Natural killer cell (primary cell): ENCODE results near the gene ABCB9. TPM values are rescaled to one million over a fixed set of nuclear protein-coding genes. Genes with fewer than 3 reads are reported as not detected.

Experiments
- ATAC-seq, 3 donors: fragments of 150-1000 bp in 2 of 3; fragments of 200-7000 bp in 1 of 3; cut with Tn5 transposase; 1 replicate in 1 of 3; 2 replicates in 2 of 3; pipeline ENCODE4 v1.10.0; 2021; ENCODE audit warnings: mild to moderate bottlenecking in 2 of 3, moderate library complexity in 2 of 3
- DNase-seq, 2 donors: peaks; one replicate each; pipeline versions ENCODE4 v3.0.0 to v3.0.0-alpha.2; 2013 to 2021; ENCODE audit warnings: mixed read lengths in 1 of 2
- H3K27ac ChIP-seq: one replicate; pipeline ENCODE4 v1.5.1; 2013; ENCODE audit warnings: mild to moderate bottlenecking, low read length
- H3K27me3 ChIP-seq: one replicate; pipeline ENCODE4 v1.6.1; 2013; ENCODE audit warnings: low read length; ENCODE audit not compliant: control insufficient read depth, insufficient read depth
- H3K36me3 ChIP-seq: one replicate; pipeline ENCODE4 v1.6.1; 2013; ENCODE audit warnings: low read length; ENCODE audit not compliant: control insufficient read depth, insufficient read depth
- H3K4me1 ChIP-seq: one replicate; pipeline ENCODE4 v1.6.1; 2013; ENCODE audit warnings: low read length; ENCODE audit not compliant: control insufficient read depth, insufficient read depth
- H3K4me3 ChIP-seq: one replicate; pipeline ENCODE4 v1.5.1; 2013; ENCODE audit warnings: low read length
- H3K9me3 ChIP-seq: one replicate; pipeline ENCODE4 v1.6.1; 2013; ENCODE audit warnings: low read length; ENCODE audit not compliant: control insufficient read depth, insufficient read depth
- H3K27ac Mint-ChIP-seq, 2 donors: one replicate each; pipeline ENCODE4 v1.8.0; 2022; ENCODE audit warnings: mild to moderate bottlenecking in 2 of 2, mixed read lengths in 2 of 2, moderate library complexity in 1 of 2
- H3K27me3 Mint-ChIP-seq, 2 donors: one replicate each; pipeline ENCODE4 v1.8.0; 2022; ENCODE audit warnings: low read depth in 2 of 2, mixed read lengths in 2 of 2
- H3K36me3 Mint-ChIP-seq: one replicate; pipeline ENCODE4 v1.8.0; 2022; ENCODE audit warnings: mixed read lengths
- H3K4me1 Mint-ChIP-seq, 2 donors: one replicate each; pipeline ENCODE4 v1.8.0; 2022; ENCODE audit warnings: mixed read lengths in 2 of 2
- H3K4me3 Mint-ChIP-seq: one replicate; pipeline ENCODE4 v1.8.0; 2022; ENCODE audit warnings: mild to moderate bottlenecking, moderate library complexity, mixed read lengths
- H3K9me3 Mint-ChIP-seq, 2 donors: one replicate each; pipeline ENCODE4 v1.8.0; 2022; ENCODE audit warnings: mixed read lengths in 2 of 2
- WGBS: methylation state at CpG from one replicate; pipeline ENCODE4 v1.1.7; 2013; ENCODE audit warnings: missing lambda C conversion rate; ENCODE audit not compliant: insufficient coverage; 5-methylcytosine and 5-hydroxymethylcytosine counted together
- intact Hi-C: fragments of 100-400 bp; cut with micrococcal nuclease; formaldehyde crosslinking; loops from one replicate; pipeline ENCODE4 v1.14.2; 2022
- total RNA-seq, 4 donors: library from RNA; stranded (reverse); fragments of 120-200 nt in 1 of 4; gene quantifications; one replicate each; pipeline versions ENCODE4 v1.2.3 to v1.2.4, GENCODE V29; 2013 to 2022
- TF ChIP-seq, protein P1 (sequence below): fragments of 200-600 bp; IDR thresholded peaks from one replicate; pipeline ENCODE4 v1.8.0; 2022; ENCODE audit warnings: antibody characterized with exemption

The ABCB9 gene
- total RNA-seq, 3 donors from 2014 or later (not counting 1 experiment from before 2014, with no cell fraction given), result 2.4 to 4.0 (median 3.3) TPM

DNA sequence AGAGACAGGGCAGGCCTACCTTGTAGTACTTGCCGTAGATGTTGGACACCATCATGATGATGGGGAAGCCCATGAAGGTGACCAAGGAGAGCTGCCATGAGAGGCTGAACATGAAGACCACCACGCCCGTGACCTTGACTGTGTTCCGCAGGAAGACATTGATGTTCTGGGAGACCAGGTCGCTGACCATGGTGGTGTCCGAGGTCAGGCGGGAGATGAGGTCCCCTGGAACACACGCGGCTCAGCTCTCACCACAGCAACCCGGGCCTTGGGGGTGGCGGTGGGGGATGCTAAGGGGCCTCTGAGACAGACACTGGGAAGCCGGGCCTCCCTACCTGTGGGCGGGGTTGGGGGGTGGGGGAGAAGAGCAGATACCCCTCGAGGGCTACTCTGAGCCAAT, 17.7 kb downstream of the ABCB9 start:
- H3K4me1 ChIP-seq, result peaks cover 46% of the 10 kb centered on the region
- H3K9me3 Mint-ChIP-seq, result no peaks in the 10 kb centered on the region
- intact Hi-C loops, result no loop called here
- no peaks in the 10 kb centered on the region for H3K36me3 ChIP-seq
- no peak overlapping the region for H3K4me3 Mint-ChIP-seq
- H3K27me3 Mint-ChIP-seq, result no peaks in the 10 kb centered on the region
- DNase-seq (no peak), ATAC-seq (no peak)
- no peak overlapping the region for H3K4me3 ChIP-seq
- H3K9me3 ChIP-seq, result no peaks in the 10 kb centered on the region
- no peak overlapping the region for H3K27ac ChIP-seq
- peak overlapping the region in 1 of 2 donors; percentile 94 for H3K27ac Mint-ChIP-seq
- no peaks in the 10 kb centered on the region for H3K27me3 ChIP-seq
- TF ChIP-seq, protein P1, sequence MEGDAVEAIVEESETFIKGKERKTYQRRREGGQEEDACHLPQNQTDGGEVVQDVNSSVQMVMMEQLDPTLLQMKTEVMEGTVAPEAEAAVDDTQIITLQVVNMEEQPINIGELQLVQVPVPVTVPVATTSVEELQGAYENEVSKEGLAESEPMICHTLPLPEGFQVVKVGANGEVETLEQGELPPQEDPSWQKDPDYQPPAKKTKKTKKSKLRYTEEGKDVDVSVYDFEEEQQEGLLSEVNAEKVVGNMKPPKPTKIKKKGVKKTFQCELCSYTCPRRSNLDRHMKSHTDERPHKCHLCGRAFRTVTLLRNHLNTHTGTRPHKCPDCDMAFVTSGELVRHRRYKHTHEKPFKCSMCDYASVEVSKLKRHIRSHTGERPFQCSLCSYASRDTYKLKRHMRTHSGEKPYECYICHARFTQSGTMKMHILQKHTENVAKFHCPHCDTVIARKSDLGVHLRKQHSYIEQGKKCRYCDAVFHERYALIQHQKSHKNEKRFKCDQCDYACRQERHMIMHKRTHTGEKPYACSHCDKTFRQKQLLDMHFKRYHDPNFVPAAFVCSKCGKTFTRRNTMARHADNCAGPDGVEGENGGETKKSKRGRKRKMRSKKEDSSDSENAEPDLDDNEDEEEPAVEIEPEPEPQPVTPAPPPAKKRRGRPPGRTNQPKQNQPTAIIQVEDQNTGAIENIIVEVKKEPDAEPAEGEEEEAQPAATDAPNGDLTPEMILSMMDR, result no peak
- 97% methylated on average over 13 of the region's 14 CpGs for WGBS
- peaks cover 37 to 47% of the 10 kb centered on the region in 2 donors for H3K4me1 Mint-ChIP-seq
- no peaks in the 10 kb centered on the region for H3K36me3 Mint-ChIP-seq

DNA sequence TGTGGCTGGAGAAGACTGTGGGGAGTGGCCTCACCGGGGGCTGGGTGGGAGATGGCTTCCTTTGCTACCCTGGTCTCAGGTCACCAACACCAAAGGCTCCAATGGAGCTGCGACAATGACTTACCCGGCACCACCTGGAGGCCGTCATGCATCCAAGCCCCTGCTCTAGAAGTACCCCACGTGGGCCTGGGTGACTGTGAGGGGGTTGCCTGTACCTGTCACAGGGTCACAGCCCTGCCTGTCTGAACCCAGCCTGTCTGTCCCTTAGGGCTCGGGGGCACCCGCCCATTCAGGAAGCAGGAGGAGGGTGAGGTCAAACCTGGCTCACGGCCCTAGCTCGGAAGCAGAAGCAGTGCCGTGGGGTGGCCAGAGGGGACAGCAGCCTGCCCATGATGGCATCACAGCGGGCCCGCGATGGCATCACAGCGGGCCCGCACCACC, 18.9 kb downstream of the ABCB9 start:
- Histone ChIP-seq H3K36me3 (no peaks in the 10 kb centered on the region), H3K9me3 (no peaks in the 10 kb centered on the region), H3K4me1 (peaks cover 59% of the 10 kb centered on the region), H3K4me3 (no peak overlapping the region), H3K27ac (no peak overlapping the region), H3K27me3 (no peaks in the 10 kb centered on the region)
- 72% methylated on average over 15 of the region's 15 CpGs for WGBS
- peak overlapping the region; percentile 89 to 94 for H3K27ac Mint-ChIP-seq
- peak overlapping the region; percentile 89 for H3K4me3 Mint-ChIP-seq
- DNase-seq, result peak in 1 of 2 donors; percentile 28
- H3K9me3 Mint-ChIP-seq, result peaks cover 0 to 2% of the 10 kb centered on the region in 2 donors
- H3K27me3 Mint-ChIP-seq, result no peaks in the 10 kb centered on the region
- peaks cover 46 to 60% of the 10 kb centered on the region in 2 donors for H3K4me1 Mint-ChIP-seq
- intact Hi-C loops, result loop anchor here (1.0 to 2.0 kb wide), 2 partner anchors 49 to 81 kb away; no protein-coding TSS in a partner anchor
- no peaks in the 10 kb centered on the region for H3K36me3 Mint-ChIP-seq
- ATAC-seq, result peak in 1 of 3 donors; percentile 6
- TF ChIP-seq, protein P1, result no peak

DNA sequence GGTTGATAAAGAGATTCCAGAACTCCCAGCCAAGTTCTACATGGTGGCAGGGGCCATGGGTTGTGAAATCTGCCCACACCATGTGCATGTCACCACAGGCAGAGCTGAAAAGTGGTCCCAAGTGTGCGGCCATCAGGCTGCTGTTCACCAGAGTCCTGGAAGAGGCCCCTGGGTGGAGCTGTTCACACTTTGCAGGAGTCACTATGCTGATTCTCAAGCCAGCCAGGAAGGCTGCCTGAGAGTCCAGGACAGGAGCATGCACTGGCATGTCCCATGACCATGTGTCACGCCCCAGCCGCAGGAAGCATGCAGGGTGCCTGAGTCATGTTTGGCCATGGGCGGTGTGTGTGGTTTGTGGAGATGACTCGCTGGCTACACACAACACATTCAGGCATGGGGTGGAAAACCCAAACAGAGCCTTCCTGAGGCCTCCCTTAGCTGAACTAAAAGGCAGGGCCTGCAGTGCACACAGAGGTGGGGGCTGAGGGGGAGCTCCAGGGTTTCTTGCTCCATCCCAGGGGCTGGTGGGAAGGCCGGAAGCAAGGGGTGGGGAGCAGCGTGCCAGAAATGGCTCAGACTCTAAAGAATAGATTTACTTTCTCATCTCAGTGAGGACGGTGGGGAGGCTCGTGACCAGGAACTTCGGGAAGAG, 19.4 kb downstream of the ABCB9 start:
- Histone ChIP-seq H3K27me3 (no peaks in the 10 kb centered on the region), H3K27ac (peak overlapping the region; percentile 23), H3K9me3 (no peaks in the 10 kb centered on the region), H3K4me3 (no peak overlapping the region), H3K4me1 (peaks cover 60% of the 10 kb centered on the region), H3K36me3 (no peaks in the 10 kb centered on the region)
- peak overlapping the region; percentile 89 for H3K4me3 Mint-ChIP-seq
- intact Hi-C loops, result loop anchor here (1.0 to 2.0 kb wide), 2 partner anchors 49 to 80 kb away; no protein-coding TSS in a partner anchor
- TF ChIP-seq, protein P1, result no peak
- ATAC-seq (peak; percentile 73 to 83 (median 83)), DNase-seq (peak; percentile 71 to 84)
- 28% methylated on average over 9 of the region's 10 CpGs for WGBS
- H3K27me3 Mint-ChIP-seq, result no peaks in the 10 kb centered on the region
- peaks cover 0 to 2% of the 10 kb centered on the region in 2 donors for H3K9me3 Mint-ChIP-seq
- no peaks in the 10 kb centered on the region for H3K36me3 Mint-ChIP-seq
- H3K27ac Mint-ChIP-seq, result peak overlapping the region; percentile 89 to 94
- H3K4me1 Mint-ChIP-seq, result peaks cover 42 to 65% of the 10 kb centered on the region in 2 donors
